GM18870 (cell line): ENCODE results near the gene LCE3A.

ENCODE experiments used
- ATAC-seq: cut with Tn5 transposase; IDR thresholded peaks from one replicate; pipeline ENCODE4 v1.9.1; 2021; ENCODE audit warnings: moderate library complexity; ENCODE audit not compliant: unreplicated experiment

The LCE3A gene

GRCh38 chr1:152577168-152577567, 45.7 kb downstream of the LCE3A start:
- ATAC-seq, result no peak
